Thyroid gland (tissue), 4 donors: ENCODE results near the gene METTL25B. TPM values are rescaled to one million over a fixed set of nuclear protein-coding genes. Genes with fewer than 3 reads are reported as not detected.

Source experiments
- DNase-seq, 2 donors: peaks; one replicate each; pipeline ENCODE4 v3.0.0-alpha.2; 2019
- H3K27ac ChIP-seq, 3 donors: fragments of 200-600 bp; sonication (generic); 1 replicate in 2 of 3; 2 replicates in 1 of 3; pipeline ENCODE4 v1.5.1; 2016 to 2019; ENCODE audit warnings: mild to moderate bottlenecking in 1 of 3, moderate library complexity in 1 of 3
- H3K27me3 ChIP-seq: fragments of 200-600 bp; sonication (generic); one replicate; pipeline ENCODE4 v1.5.1; 2019
- H3K36me3 ChIP-seq, 2 donors: fragments of 200-600 bp; sonication (generic); one replicate each; pipeline ENCODE4 v1.5.1; 2016 to 2019
- H3K4me1 ChIP-seq, 2 donors: fragments of 200-600 bp; sonication (generic); one replicate each; pipeline ENCODE4 v1.5.1; 2017 to 2019
- H3K4me3 ChIP-seq, 3 donors: fragments of 200-600 bp; sonication (generic); replicated peaks in 1 of 3; 1 replicate in 2 of 3; 2 replicates in 1 of 3; pipeline ENCODE4 v1.5.1; 2016; ENCODE audit warnings: mild to moderate bottlenecking in 1 of 3
- H3K9me3 ChIP-seq: fragments of 200-600 bp; sonication (generic); one replicate; pipeline ENCODE4 v1.5.1; 2017
- CTCF ChIP-seq, 6 experiments: fragments of 200-600 bp in 3 of 6; fragments of 450-650 bp in 3 of 6; sonication (generic) in 3 of 6; IDR thresholded peaks; one replicate each; pipeline ENCODE4 v1.5.1; 2016 to 2019; ENCODE audit warnings: antibody characterized with exemption in 6 of 6, mild to moderate bottlenecking in 2 of 6, inconsistent platforms in 1 of 6, moderate library complexity in 1 of 6
- POLR2A ChIP-seq, 2 donors: fragments of 450-650 bp; IDR thresholded peaks; one replicate each; pipeline ENCODE4 v1.6.1; 2017; ENCODE audit warnings: antibody characterized with exemption in 2 of 2, mild to moderate bottlenecking in 2 of 2, moderate library complexity in 1 of 2
- WGBS, 2 donors: methylation state at CpG; one replicate each; pipeline ENCODE4 v1.1.5; 2017; 5-methylcytosine and 5-hydroxymethylcytosine counted together
- intact Hi-C: fragments of 100-400 bp; cut with DNase I; formaldehyde crosslinking; loops from one replicate; pipeline ENCODE4 v1.15.1; 2023
- total RNA-seq, 4 donors: library from RNA; depleted of rRNA; stranded (reverse); fragments of >200 nt; gene quantifications; one replicate each; pipeline ENCODE4 v1.2.3, GENCODE V29; 2016

METTL25B gene
- total RNA-seq, 4 donors from 2014 or later: 15.5 to 33.4 (median 25.3) TPM

DNA sequence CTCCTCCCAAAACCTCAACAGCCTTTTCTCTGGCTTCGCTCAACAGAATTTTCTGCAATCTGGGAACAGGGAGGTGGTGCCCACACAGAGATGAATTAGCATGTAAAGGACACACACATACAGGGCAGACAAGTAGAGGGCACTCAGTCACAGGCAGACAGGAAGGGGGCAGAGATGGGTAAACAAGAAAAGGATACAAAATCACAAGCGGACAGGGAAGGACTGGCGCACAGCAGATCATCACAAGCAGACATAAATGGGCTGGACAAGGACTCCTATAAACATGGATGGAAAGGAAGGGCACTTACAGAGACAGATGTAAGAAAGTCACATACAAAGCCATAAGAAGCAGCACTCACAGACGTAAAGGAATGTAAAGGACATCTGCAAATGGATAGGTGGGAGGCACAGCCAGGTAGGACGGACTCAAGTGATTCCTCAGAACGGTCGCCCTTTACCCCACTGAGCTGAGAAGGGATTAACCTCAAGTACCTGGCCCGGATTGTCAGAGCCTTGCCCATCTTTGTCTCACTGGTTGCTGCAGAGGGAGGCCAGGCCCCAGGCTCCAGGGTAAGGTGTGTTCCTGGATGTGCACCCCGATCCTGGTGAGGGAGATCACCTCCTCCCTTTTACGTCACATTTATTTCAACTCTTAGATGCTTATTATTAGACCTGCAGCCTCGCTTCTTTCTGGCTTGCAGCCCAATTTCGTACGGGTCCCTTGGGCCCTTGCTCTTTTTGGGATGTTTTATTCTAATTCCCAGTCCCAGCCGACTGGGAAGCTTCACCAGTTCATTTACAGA lies 38.2 kb downstream of the METTL25B start:
- H3K9me3 ChIP-seq: no peaks in the 10 kb centered on the region
- no peak for DNase-seq
- peak overlapping the region; percentile 38 to 42 (median 38) for H3K4me3 ChIP-seq
- H3K36me3 ChIP-seq: no peaks in the 10 kb centered on the region
- WGBS, 2 donors: 9% methylated on average over 14 of the region's 14 CpGs
- intact Hi-C loops: no loop called here
- peak overlapping the region; percentile 53 to 84 (median 76) for H3K27ac ChIP-seq
- no peaks in the 10 kb centered on the region for H3K27me3 ChIP-seq
- TF ChIP-seq POLR2A (IDR thresholded peaks at IDR 0.05) (no peak), CTCF (IDR thresholded peaks at IDR 0.05) (no peak)
- H3K4me1 ChIP-seq: peaks cover 20 to 21% of the 10 kb centered on the region in 2 donors

- Histone ChIP-seq H3K27me3 (no peaks in the 10 kb centered on the region), H3K27ac (peak within 1 kb of the TSS; percentile 87 to 96 (median 93)), H3K36me3 (no peaks in the 10 kb centered on the region), H3K4me3 (peak within 1 kb of the TSS; percentile 93 to 96 (median 95)), H3K9me3 (no peaks in the 10 kb centered on the region), H3K4me1 (peaks cover 22 to 23% of the 10 kb centered on the region in 2 donors)
- WGBS, 2 donors: 0 to 1% methylated on average over 26 to 33 of the region's 50 CpGs
- peak; percentile 99 for DNase-seq
- TF ChIP-seq POLR2A (IDR thresholded peaks at IDR 0.05) (peak in 1 of 2 donors; percentile 62), CTCF (IDR thresholded peaks at IDR 0.05) (peak in 1 of 6 experiments; percentile 28)
- intact Hi-C loops: no loop called here
These were observed 39.0 kb downstream of the METTL25B start, which contains the start of gene PRCC for GRCh38 chr1:156767101-156767878. PRCC (plus strand) TSS chr1:156767535; CDS start chr1:156767772, 237 bp downstream.

DNA sequence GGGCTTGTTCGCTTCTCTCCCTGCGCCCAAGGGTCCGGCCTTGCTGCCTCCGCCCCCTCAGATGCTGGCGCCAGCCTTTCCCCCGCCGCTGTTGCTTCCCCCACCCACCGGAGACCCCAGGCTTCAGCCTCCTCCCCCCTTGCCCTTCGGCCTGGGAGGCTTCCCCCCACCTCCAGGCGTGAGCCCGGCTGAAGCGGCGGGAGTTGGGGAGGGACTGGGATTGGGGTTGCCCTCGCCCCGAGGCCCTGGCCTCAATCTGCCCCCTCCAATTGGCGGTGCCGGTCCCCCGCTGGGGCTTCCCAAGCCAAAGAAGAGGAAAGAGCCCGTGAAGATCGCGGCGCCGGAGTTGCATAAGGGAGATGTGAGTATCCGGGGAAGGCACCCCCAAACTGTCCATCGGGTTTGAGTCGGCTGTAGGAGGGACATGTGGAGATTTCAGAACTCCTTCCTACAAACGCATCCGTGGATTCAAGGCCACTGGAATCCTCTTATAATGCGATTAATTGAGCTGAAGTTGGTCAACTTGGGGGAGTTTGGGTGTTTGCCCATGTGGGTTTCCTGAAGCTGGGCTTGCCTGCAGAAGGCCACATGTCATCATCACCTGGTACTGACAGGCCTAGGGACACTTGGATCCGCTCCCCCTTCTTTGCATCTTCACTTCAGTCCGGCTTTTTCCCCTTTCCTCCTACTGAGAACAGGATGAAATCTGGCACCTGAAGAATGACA lies 39.8 kb downstream of the METTL25B start:
- H3K4me3 ChIP-seq: peak overlapping the region; percentile 93 to 96 (median 95)
- 2 to 3% methylated on average over 18 to 21 of the region's 31 CpGs for WGBS, 2 donors
- peak overlapping the region; percentile 87 to 96 (median 93) for H3K27ac ChIP-seq
- peaks cover 29 to 31% of the 10 kb centered on the region in 2 donors for H3K4me1 ChIP-seq
- no peaks in the 10 kb centered on the region for H3K36me3 ChIP-seq
- peak; percentile 21 to 25 for DNase-seq
- H3K9me3 ChIP-seq: no peaks in the 10 kb centered on the region
- intact Hi-C loops: no loop called here
- TF ChIP-seq CTCF (IDR thresholded peaks at IDR 0.05) (no peak), POLR2A (IDR thresholded peaks at IDR 0.05) (no peak)
- H3K27me3 ChIP-seq: no peaks in the 10 kb centered on the region

DNA sequence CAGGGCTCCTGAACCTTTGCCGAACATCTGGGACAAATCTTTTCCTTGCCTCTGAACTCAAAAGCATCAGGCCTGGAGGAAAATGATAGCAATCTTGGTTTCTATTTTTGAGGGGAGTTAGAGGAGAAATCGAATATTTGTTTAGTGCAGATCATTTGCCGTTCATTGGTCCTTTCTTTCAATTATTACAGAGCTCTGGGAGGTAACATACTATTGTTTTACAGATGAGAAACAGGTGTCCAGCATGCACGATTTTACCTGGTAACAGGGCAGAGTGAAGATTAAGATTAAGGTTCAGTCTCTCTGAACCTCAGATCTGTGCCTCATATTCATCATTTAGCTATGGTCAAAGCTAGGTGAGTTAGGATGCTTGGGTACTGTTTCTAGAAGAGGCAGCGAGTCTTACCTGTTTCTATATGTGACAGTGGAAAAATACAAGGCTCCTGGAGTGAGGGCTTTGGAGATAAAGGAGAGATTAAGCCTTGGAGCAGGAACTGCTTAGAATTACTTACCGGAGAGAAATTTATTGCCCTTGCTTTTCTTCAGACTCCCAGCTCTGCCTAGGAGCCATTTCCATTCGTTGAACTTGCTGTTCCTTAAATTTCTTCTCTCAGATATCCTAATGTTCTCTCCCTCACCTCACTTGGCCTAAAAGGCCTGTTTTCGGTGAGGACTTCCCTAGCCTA lies 40.5 kb downstream of the METTL25B start:
- H3K27me3 ChIP-seq: no peaks in the 10 kb centered on the region
- DNase-seq: no peak
- no peaks in the 10 kb centered on the region for H3K9me3 ChIP-seq
- H3K27ac ChIP-seq: peak overlapping the region in 2 of 3 donors; percentile 0 to 93
- TF ChIP-seq CTCF (IDR thresholded peaks at IDR 0.05) (no peak), POLR2A (IDR thresholded peaks at IDR 0.05) (no peak)
- H3K36me3 ChIP-seq: no peaks in the 10 kb centered on the region
- WGBS, 2 donors: 23 to 25% methylated on average over 8 of the region's 8 CpGs
- H3K4me3 ChIP-seq: peak overlapping the region; percentile 93 to 96 (median 95)
- intact Hi-C loops: no loop called here
- peaks cover 31 to 38% of the 10 kb centered on the region in 2 donors for H3K4me1 ChIP-seq
